ENCODE results near the gene LZTS2.

The LZTS2 gene

GRCh38 chr10:100978121-100978900 is 21.3 kb upstream of the LZTS2 start:
- in situ Hi-C loops (cut with MboI; ENCODE audit: low sequenced_read_pairs), result no loop called here

- in situ Hi-C loops (cut with MboI; ENCODE audit: low sequenced_read_pairs), result no loop called here
Observed at GRCh38 chr10:100978901-100979195, 20.8 kb upstream of the LZTS2 start.

- in situ Hi-C loops (cut with MboI; ENCODE audit: low sequenced_read_pairs), result no loop called here
Observed at GRCh38 chr10:100979791-100980272, 19.8 kb upstream of the LZTS2 start.

GRCh38 chr10:100980311-100980710 is 19.3 kb upstream of the LZTS2 start:
- in situ Hi-C loops (cut with MboI; ENCODE audit: low sequenced_read_pairs), result no loop called here

GRCh38 chr10:100980711-100981110 is 18.9 kb upstream of the LZTS2 start:
- in situ Hi-C loops (cut with MboI; ENCODE audit: low sequenced_read_pairs), result no loop called here

GRCh38 chr10:100981178-100981772 is 18.3 kb upstream of the LZTS2 start:
- in situ Hi-C loops (cut with MboI; ENCODE audit: low sequenced_read_pairs), result no loop called here

GRCh38 chr10:100982916-100983830 is 16.4 kb upstream of the LZTS2 start:
- in situ Hi-C loops (cut with MboI; ENCODE audit: low sequenced_read_pairs), result no loop called here

- in situ Hi-C loops (cut with MboI; ENCODE audit: low sequenced_read_pairs), result no loop called here
Observed at GRCh38 chr10:100983868-100984671, 15.5 kb upstream of the LZTS2 start.

GRCh38 chr10:100984672-100985177 is 14.9 kb upstream of the LZTS2 start:
- in situ Hi-C loops (cut with MboI; ENCODE audit: low sequenced_read_pairs), result no loop called here

- in situ Hi-C loops (cut with MboI; ENCODE audit: low sequenced_read_pairs), result no loop called here
Observed at GRCh38 chr10:100985336-100985735, 14.3 kb upstream of the LZTS2 start.

- in situ Hi-C loops (cut with MboI; ENCODE audit: low sequenced_read_pairs), result no loop called here
Observed at GRCh38 chr10:100986623-100986951, 13.0 kb upstream of the LZTS2 start.

GRCh38 chr10:100986952-100987684 is 12.5 kb upstream of the LZTS2 start, which contains the start of the genes MRPL43 and TWNK:
TSS of gene MRPL43 (minus strand) at chr10:100987497. CDS start at chr10:100987443, 54 bp downstream.
TSS of gene TWNK (plus strand) at chr10:100987543. CDS start at chr10:100988211, 668 bp downstream.
- in situ Hi-C loops (cut with MboI; ENCODE audit: low sequenced_read_pairs), result no loop called here

GRCh38 chr10:100987685-100988049 is 11.9 kb upstream of the LZTS2 start:
- in situ Hi-C loops (cut with MboI; ENCODE audit: low sequenced_read_pairs), result no loop called here

- in situ Hi-C loops (cut with MboI; ENCODE audit: low sequenced_read_pairs), result no loop called here
Observed at GRCh38 chr10:100988166-100988565, 11.4 kb upstream of the LZTS2 start.

GRCh38 chr10:100989088-100989487 is 10.5 kb upstream of the LZTS2 start:
- in situ Hi-C loops (cut with MboI; ENCODE audit: low sequenced_read_pairs), result no loop called here

- in situ Hi-C loops (cut with MboI; ENCODE audit: low sequenced_read_pairs), result no loop called here
Observed at GRCh38 chr10:100993986-100994708, 5.5 kb upstream of the LZTS2 start.

- in situ Hi-C loops (cut with MboI; ENCODE audit: low sequenced_read_pairs), result no loop called here
Observed at GRCh38 chr10:100995181-100995580, 4.4 kb upstream of the LZTS2 start.

- in situ Hi-C loops (cut with MboI; ENCODE audit: low sequenced_read_pairs), result no loop called here
Observed at GRCh38 chr10:100996678-100997359, 2.8 kb upstream of the LZTS2 start.

Data from hTERT RPE-1 (cell line).